Esophagus squamous epithelium (tissue), 5 donors: ENCODE results near the gene PHKB. TPM values are rescaled to one million over a fixed set of nuclear protein-coding genes. Genes with fewer than 3 reads are reported as not detected.

ENCODE experiments used
- DNase-seq: peaks from one replicate; lab custom pipeline; 2025; lab: John Stamatoyannopoulos, UW
- H3K27ac ChIP-seq, 4 donors: fragments of 200-600 bp; sonication (generic); one replicate each; pipeline ENCODE4 v1.5.1; 2016 to 2019; ENCODE audit warnings: mild to moderate bottlenecking in 1 of 4
- H3K27me3 ChIP-seq, 4 donors: fragments of 200-600 bp; sonication (generic); 1 replicate in 3 of 4; 2 replicates in 1 of 4; pipeline versions ENCODE4 v1.5.1 to v1.6.0; 2017 to 2021; ENCODE audit warnings: antibody characterized with exemption in 1 of 4
- H3K36me3 ChIP-seq, 3 donors: fragments of 200-600 bp; sonication (generic); one replicate each; pipeline ENCODE4 v1.5.1; 2016 to 2019
- H3K4me1 ChIP-seq, 3 donors: fragments of 200-600 bp; sonication (generic); one replicate each; pipeline ENCODE4 v1.5.1; 2017 to 2019
- H3K4me3 ChIP-seq, 4 donors: fragments of 200-600 bp; sonication (generic); 1 replicate in 3 of 4; 2 replicates in 1 of 4; pipeline ENCODE4 v1.5.1; 2016 to 2019; ENCODE audit warnings: mild to moderate bottlenecking in 2 of 4, moderate library complexity in 1 of 4
- H3K9me3 ChIP-seq, 3 donors: fragments of 200-600 bp; sonication (generic); one replicate each; pipeline ENCODE4 v1.5.1; 2016 to 2019
- POLR2A ChIP-seq, 4 donors: fragments of 450-650 bp; IDR thresholded peaks; one replicate each; pipeline ENCODE4 v1.6.1; 2017; ENCODE audit warnings: antibody characterized with exemption in 4 of 4, mild to moderate bottlenecking in 4 of 4, moderate library complexity in 3 of 4
- WGBS, 2 donors: methylation state at CpG; one replicate each; pipeline ENCODE4 v1.1.5; 2018; 5-methylcytosine and 5-hydroxymethylcytosine counted together
- intact Hi-C: fragments of 100-400 bp; cut with DNase I; formaldehyde crosslinking; loops from one replicate; pipeline ENCODE4 v1.15.0; 2022
- total RNA-seq, 4 donors: library from RNA; depleted of rRNA; stranded (reverse); fragments of >200 nt; gene quantifications; one replicate each; pipeline ENCODE4 v1.1.0, GENCODE V29; 2016
- TF ChIP-seq, protein P1 (sequence below), 6 experiments: fragments of 450-650 bp in 4 of 6; fragments of 200-600 bp in 2 of 6; sonication (generic) in 2 of 6; IDR thresholded peaks; one replicate each; pipeline ENCODE4 v1.5.1; 2016 to 2019; ENCODE audit warnings: antibody characterized with exemption in 6 of 6, mild to moderate bottlenecking in 4 of 6, moderate library complexity in 4 of 6
- donor health status: DM: yes; HTN: yes; CAD: no.

Gene PHKB
- total RNA-seq, 4 donors from 2014 or later: 39.0 to 81.3 (median 53.8) TPM

DNA sequence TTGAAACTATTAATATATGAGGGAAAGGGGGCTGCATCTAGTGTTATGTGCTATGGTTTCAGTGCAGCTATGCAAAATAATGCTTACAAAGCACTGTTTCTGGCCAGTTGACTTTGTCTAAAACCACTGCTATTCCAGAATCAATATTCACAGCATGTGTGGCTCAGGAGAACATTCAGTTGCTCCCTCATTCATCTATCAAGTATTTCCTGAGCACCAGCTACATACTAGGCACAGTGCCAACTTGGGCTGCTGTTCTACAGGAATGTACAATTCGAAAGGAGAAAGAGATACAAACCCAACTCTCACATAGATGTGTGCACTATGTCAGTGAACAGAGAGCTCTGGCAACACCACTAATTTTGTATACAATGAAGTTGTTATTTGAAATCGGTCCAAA is 183.0 kb downstream of the PHKB start:
- Histone ChIP-seq H3K9me3 (no peaks in the 10 kb centered on the region), H3K4me3 (no peak overlapping the region), H3K4me1 (peaks cover 0 to 9% (median 0%) of the 10 kb centered on the region in 3 donors), H3K27me3 (no peaks in the 10 kb centered on the region), H3K27ac (no peak overlapping the region), H3K36me3 (peaks cover 0 to 60% (median 0%) of the 10 kb centered on the region in 3 donors)
- TF ChIP-seq, protein P1, sequence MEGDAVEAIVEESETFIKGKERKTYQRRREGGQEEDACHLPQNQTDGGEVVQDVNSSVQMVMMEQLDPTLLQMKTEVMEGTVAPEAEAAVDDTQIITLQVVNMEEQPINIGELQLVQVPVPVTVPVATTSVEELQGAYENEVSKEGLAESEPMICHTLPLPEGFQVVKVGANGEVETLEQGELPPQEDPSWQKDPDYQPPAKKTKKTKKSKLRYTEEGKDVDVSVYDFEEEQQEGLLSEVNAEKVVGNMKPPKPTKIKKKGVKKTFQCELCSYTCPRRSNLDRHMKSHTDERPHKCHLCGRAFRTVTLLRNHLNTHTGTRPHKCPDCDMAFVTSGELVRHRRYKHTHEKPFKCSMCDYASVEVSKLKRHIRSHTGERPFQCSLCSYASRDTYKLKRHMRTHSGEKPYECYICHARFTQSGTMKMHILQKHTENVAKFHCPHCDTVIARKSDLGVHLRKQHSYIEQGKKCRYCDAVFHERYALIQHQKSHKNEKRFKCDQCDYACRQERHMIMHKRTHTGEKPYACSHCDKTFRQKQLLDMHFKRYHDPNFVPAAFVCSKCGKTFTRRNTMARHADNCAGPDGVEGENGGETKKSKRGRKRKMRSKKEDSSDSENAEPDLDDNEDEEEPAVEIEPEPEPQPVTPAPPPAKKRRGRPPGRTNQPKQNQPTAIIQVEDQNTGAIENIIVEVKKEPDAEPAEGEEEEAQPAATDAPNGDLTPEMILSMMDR (IDR thresholded peaks at IDR 0.05): no peak
- no peak for TF ChIP-seq POLR2A (IDR thresholded peaks at IDR 0.05)
- 43 to 66% methylated on average over 2 of the region's 2 CpGs for WGBS, 2 donors
- intact Hi-C loops: no loop called here
- no peak for DNase-seq

DNA sequence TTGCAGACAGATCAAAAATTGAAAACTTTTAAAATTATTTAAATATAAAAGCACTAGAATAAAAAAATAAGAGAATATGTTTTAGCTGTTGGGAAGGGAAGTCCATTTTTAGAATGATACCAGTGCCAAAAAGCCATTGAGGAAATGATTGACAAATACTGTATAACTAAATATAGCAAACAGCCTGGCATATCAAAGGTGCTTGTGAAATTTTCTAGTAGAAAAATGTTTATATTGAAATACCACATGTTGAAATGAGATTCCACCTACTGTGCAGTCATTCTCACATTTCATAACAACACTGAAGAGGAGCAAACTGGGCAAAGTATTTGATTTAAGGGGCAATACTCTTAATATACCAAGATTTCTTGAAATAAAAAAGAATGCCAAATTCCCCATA is 183.5 kb downstream of the PHKB start:
- DNase-seq: no peak
- Histone ChIP-seq H3K4me1 (peaks cover 0 to 9% (median 0%) of the 10 kb centered on the region in 3 donors), H3K9me3 (no peaks in the 10 kb centered on the region), H3K36me3 (peaks cover 0 to 65% (median 0%) of the 10 kb centered on the region in 3 donors), H3K27ac (no peak overlapping the region), H3K27me3 (no peaks in the 10 kb centered on the region), H3K4me3 (no peak overlapping the region)
- TF ChIP-seq POLR2A (IDR thresholded peaks at IDR 0.05): no peak
- TF ChIP-seq, protein P1 (IDR thresholded peaks at IDR 0.05): no peak
- intact Hi-C loops: no loop called here

DNA sequence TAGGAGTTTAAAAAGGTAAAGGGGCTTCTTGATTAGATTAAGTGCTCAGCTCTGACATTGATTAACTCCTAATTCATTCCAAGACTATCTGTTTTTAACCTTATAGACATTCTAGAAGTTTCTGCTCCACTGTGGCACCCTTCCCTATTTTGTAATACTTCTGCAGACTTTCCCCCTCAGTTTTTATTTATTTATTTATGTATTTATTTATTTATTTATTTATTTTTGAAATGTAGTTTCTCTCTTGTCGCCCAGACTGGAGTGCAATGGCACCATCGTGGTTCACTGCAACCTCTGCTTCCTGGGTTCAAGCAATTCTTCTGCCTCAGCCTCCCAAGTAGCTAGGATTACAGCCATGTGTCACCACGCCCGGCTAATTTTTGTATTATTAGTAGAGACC is 185.8 kb downstream of the PHKB start:
- H3K9me3 ChIP-seq: no peaks in the 10 kb centered on the region
- TF ChIP-seq POLR2A (IDR thresholded peaks at IDR 0.05): no peak
- TF ChIP-seq, protein P1 (IDR thresholded peaks at IDR 0.05): no peak
- H3K27me3 ChIP-seq: no peaks in the 10 kb centered on the region
- no peak overlapping the region for H3K4me3 ChIP-seq
- DNase-seq: no peak
- H3K36me3 ChIP-seq: peaks cover 0 to 74% (median 0%) of the 10 kb centered on the region in 3 donors
- intact Hi-C loops: no loop called here
- H3K27ac ChIP-seq: no peak overlapping the region
- H3K4me1 ChIP-seq: peaks cover 0 to 9% (median 0%) of the 10 kb centered on the region in 3 donors
- WGBS, 2 donors: 96% methylated on average over 4 of the region's 4 CpGs

DNA sequence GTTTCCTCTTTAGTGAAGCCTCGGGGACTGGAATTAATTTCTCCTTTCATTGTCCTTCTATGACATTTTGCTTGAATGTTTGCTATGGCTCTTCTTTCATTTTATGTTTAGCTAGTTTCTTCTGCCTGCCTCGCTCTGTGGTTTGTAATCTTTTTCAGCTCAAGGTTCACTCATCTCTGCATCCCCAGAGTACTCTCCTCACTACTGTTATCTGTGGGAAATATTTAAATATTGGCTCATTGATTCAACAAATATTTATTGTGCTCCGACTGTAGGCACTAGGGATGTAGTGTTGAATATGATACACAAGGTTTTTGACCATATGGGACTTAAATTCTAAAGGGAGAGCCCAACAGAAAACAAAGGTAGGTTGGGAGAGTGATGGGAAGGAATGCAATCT is 195.9 kb downstream of the PHKB start:
- WGBS, 2 donors: 92 to 95% methylated on average over 3 of the region's 3 CpGs
- TF ChIP-seq POLR2A (IDR thresholded peaks at IDR 0.05): no peak
- TF ChIP-seq, protein P1 (IDR thresholded peaks at IDR 0.05): no peak
- Histone ChIP-seq H3K9me3 (no peaks in the 10 kb centered on the region), H3K4me1 (no peaks in the 10 kb centered on the region), H3K27me3 (no peaks in the 10 kb centered on the region), H3K36me3 (peaks cover 0 to 85% (median 0%) of the 10 kb centered on the region in 3 donors), H3K4me3 (no peak overlapping the region), H3K27ac (no peak overlapping the region)
- intact Hi-C loops: no loop called here
- no peak for DNase-seq

DNA sequence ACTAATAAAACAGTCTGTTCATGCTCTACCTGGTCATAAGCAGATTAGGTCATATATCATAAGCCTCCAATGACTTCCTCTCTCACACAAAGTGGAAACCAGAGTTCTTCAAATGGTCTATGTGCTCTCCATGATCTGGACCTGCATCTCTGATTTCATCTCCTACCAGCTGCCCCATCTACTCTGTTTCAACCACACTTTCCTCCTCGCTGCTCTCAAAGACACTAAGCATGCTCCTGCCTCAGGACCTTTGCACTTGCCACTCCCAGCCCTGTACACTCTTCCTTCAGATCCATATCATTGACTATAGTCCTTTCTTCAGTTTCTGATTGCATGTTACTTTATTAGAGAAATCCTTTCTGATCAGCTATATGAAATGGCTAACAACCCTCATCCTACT is 196.8 kb downstream of the PHKB start:
- no peak overlapping the region for H3K4me3 ChIP-seq
- no peak for DNase-seq
- H3K27me3 ChIP-seq: no peaks in the 10 kb centered on the region
- intact Hi-C loops: no loop called here
- WGBS, 2 donors: 91 to 100% methylated on average over 1 of the region's 1 CpG
- peaks cover 0 to 78% (median 0%) of the 10 kb centered on the region in 3 donors for H3K36me3 ChIP-seq
- no peak overlapping the region for H3K27ac ChIP-seq
- TF ChIP-seq, protein P1 (IDR thresholded peaks at IDR 0.05): no peak
- TF ChIP-seq POLR2A (IDR thresholded peaks at IDR 0.05): no peak
- no peaks in the 10 kb centered on the region for H3K4me1 ChIP-seq
- no peaks in the 10 kb centered on the region for H3K9me3 ChIP-seq
